22Rv1 (cell line): Measurements from ENCODE around the gene PANX2.

Experiments
- H3K27ac ChIP-seq: fragments of 450-650 bp; 2 replicates; pipeline ENCODE4 v1.5.1; 2017
- CTCF ChIP-seq: fragments of 450-650 bp; IDR thresholded peaks from 2 replicates; pipeline ENCODE4 v1.5.1; 2017; ENCODE audit warnings: mild to moderate bottlenecking
- ZFX ChIP-seq: fragments of 450-650 bp; IDR thresholded peaks from 2 replicates; pipeline ENCODE4 v1.6.1; 2017; ENCODE audit warnings: antibody characterized with exemption, borderline replicate concordance

Gene PANX2

GRCh38 chr22:50178871-50179869, 8.6 kb downstream of the PANX2 start:
- TF ChIP-seq ZFX (no peak), CTCF (no peak)
- no peak overlapping the region for H3K27ac ChIP-seq

DNA sequence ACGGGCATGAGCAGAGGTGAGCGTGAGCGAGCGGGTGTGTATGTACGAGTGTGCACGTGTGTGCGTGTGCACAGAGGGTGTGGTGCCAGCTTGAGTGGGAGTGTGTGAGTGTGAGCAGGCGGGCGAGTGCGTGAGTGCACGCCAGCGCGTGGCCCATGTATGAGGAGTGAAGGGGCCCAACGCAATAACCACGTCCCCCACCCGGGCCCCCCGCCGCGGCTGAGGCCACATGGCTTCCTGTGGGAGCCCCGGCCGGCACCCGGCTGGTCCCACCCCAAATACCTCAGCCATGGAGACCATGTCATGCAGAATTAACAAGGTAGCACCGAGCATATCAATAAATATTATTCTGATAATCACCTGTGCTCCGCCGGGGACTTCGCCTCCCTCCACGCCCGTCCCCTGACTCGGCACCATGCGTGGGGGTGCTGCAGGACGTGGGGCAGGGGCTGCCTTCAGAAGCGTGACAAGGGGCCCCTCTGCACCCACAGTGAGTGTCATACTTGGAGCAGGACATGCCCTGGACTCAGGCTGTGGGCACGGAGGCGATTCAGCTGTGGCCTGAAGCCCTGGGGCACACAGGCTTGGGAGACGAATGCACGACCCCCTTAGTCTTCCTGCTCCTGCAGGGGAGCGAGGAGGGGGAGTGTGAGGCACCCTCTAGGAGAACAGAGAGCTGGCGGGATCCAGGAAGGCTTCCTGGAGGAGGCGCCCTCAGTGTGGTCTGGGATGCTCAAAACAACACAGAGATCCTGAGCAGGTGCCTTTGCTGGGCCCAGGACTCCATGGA, 9.6 kb downstream of the PANX2 start:
- TF ChIP-seq ZFX, result no peak
- no peak for TF ChIP-seq CTCF
- H3K27ac ChIP-seq, result no peak overlapping the region

- TF ChIP-seq ZFX (no peak), CTCF (no peak)
- H3K27ac ChIP-seq, result no peak overlapping the region
Observed at GRCh38 chr22:50180727-50181521, 10.4 kb downstream of the PANX2 start.

DNA sequence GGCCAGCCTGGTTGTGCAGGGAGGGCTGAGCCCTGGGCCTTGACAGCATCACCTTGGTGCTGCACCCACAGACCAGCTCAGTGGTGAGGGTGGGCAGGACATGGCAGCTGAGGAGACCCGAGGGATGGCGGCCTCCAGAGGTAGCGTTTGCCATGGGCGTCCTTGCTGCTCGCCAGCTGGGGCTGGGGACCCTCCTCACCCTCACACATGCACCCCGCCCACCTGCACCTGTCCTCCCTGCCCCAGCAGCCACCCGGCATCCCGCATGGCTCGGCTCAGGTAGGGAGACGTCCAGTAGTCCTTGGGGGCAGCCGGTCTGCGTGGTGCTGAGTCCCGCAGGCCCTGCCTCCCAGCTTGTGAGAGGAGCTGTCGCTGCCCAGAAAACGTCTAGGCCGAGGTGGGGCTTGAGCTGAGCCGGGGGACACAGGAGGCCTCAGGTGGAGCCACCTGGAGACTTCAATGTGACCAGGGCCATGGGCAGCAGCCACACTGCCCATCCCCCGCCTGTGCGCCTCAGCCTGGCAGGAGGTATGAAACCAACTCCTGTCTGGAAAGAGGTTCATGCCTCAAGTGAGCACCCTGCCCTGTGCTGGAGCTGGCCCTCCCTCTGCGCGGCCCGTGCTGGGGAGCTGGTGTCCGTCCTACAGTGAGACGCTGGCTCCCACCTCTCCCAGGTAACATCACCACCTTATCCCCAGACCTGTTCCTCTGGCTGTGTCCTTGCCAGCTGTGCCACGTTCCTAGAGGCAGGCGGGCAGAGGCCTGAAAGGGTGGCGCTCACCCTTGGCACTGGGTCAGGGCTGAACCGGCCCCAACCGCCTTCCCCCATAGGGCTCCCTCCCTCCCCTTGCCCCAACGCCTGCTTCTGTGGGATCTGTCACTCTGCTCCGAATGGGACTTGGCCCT, 11.9 kb downstream of the PANX2 start:
- peak overlapping the region; percentile 13; the same call in 1 of the 2 replicates for H3K27ac ChIP-seq
- no peak for TF ChIP-seq ZFX
- TF ChIP-seq CTCF, result no peak

GRCh38 chr22:50183141-50183971, 12.8 kb downstream of the PANX2 start:
- TF ChIP-seq ZFX, result no peak
- TF ChIP-seq CTCF, result no peak
- H3K27ac ChIP-seq, result peak overlapping the region; percentile 80; the same call in 1 of the 2 replicates
